ENCODE results near the gene ZNF462. TPM values are rescaled to one million over a fixed set of nuclear protein-coding genes. Genes with fewer than 3 reads are reported as not detected.

Gene ZNF462
- total and polyA plus RNA-seq, 2 of the 13 experiments (the other 11 are each of a cell fraction or from before 2014, with no cell fraction given): not detected

DNA sequence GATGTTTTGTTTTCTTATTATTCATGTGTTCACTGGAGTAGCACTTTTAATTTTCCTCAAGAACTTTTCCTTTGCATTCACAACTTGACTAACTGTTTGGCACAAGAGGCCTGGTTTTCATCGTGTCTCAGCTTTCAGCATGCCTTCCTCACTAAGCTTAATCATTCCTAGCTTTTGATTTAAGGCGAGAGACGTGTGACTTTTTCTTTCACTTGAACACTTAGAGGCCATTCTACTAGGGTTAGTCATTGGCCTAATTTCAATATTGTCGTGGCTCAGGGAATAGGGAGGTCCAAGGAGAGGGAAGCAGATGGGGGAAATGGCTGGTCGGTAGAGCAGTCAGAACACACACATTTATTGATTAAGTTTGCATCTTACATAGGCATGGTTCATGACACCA lies 94.0 kb downstream of the ZNF462 start (continued):
- TF ChIP-seq ZNF383 (CRISPR knock-in tag; IDR thresholded peaks at IDR 0.05; ENCODE audit: borderline replicate concordance) (no peak), MAFG (CRISPR knock-in tag; IDR thresholded peaks at IDR 0.05) (no peak), XRCC5 (optimal IDR thresholded peaks at IDR 0.05; ENCODE audit: low read length) (no peak), ZNF720 (CRISPR knock-in tag; IDR thresholded peaks at IDR 0.05) (no peak), NFRKB (IDR thresholded peaks at IDR 0.05) (no peak), TOPORS (CRISPR knock-in tag; IDR thresholded peaks at IDR 0.05) (no peak), ATRX (CRISPR knock-in tag; IDR thresholded peaks at IDR 0.05; ENCODE audit: borderline replicate concordance) (no peak)
- TF ChIP-seq, protein P1, sequence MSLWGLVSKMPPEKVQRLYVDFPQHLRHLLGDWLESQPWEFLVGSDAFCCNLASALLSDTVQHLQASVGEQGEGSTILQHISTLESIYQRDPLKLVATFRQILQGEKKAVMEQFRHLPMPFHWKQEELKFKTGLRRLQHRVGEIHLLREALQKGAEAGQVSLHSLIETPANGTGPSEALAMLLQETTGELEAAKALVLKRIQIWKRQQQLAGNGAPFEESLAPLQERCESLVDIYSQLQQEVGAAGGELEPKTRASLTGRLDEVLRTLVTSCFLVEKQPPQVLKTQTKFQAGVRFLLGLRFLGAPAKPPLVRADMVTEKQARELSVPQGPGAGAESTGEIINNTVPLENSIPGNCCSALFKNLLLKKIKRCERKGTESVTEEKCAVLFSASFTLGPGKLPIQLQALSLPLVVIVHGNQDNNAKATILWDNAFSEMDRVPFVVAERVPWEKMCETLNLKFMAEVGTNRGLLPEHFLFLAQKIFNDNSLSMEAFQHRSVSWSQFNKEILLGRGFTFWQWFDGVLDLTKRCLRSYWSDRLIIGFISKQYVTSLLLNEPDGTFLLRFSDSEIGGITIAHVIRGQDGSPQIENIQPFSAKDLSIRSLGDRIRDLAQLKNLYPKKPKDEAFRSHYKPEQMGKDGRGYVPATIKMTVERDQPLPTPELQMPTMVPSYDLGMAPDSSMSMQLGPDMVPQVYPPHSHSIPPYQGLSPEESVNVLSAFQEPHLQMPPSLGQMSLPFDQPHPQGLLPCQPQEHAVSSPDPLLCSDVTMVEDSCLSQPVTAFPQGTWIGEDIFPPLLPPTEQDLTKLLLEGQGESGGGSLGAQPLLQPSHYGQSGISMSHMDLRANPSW (CRISPR knock-in tag; IDR thresholded peaks at IDR 0.05; ENCODE audit: borderline replicate concordance): no peak
- TF ChIP-seq, protein P2, sequence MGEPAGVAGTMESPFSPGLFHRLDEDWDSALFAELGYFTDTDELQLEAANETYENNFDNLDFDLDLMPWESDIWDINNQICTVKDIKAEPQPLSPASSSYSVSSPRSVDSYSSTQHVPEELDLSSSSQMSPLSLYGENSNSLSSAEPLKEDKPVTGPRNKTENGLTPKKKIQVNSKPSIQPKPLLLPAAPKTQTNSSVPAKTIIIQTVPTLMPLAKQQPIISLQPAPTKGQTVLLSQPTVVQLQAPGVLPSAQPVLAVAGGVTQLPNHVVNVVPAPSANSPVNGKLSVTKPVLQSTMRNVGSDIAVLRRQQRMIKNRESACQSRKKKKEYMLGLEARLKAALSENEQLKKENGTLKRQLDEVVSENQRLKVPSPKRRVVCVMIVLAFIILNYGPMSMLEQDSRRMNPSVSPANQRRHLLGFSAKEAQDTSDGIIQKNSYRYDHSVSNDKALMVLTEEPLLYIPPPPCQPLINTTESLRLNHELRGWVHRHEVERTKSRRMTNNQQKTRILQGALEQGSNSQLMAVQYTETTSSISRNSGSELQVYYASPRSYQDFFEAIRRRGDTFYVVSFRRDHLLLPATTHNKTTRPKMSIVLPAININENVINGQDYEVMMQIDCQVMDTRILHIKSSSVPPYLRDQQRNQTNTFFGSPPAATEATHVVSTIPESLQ (CRISPR knock-in tag; conservative IDR thresholded peaks at IDR 0.05): no peak
